Measurements from ENCODE around the gene CASTOR1.
A peak's percentile ranks its signal among the peaks of the same experiment; 100 is the strongest.

- TF ChIP-seq POLR2AphosphoS5 (IDR thresholded peaks at IDR 0.05; ENCODE audit: insufficient read depth, low read depth, low read length) (peak; percentile 66), JUN (IDR thresholded peaks at IDR 0.05; ENCODE audit: borderline replicate concordance, insufficient read depth, insufficient read length, low read depth) (no peak), CTCF (IDR thresholded peaks at IDR 0.05; ENCODE audit: extremely low read depth in 1 of 2, insufficient read depth in 1 of 2, low read depth in 1 of 2, low read length in 2 of 2) (no peak), POLR2A (IDR thresholded peaks at IDR 0.05; ENCODE audit: low read depth, low read length) (peak; percentile 60), FOS (IDR thresholded peaks at IDR 0.05; ENCODE audit: borderline replicate concordance, insufficient read depth, low read length) (no peak), EZH2 (IDR thresholded peaks at IDR 0.05; ENCODE audit: borderline replicate concordance, low read depth, low read length, severe bottlenecking) (no peak), MYC (IDR thresholded peaks at IDR 0.05; ENCODE audit: low read depth, low read length) (no peak), MAX (IDR thresholded peaks at IDR 0.05; ENCODE audit: insufficient read depth, insufficient read length) (no peak), GATA2 (IDR thresholded peaks at IDR 0.05; ENCODE audit: insufficient read depth, insufficient read length, low read depth, low read length) (no peak)
These were observed at the start of gene CASTOR1 for GRCh38 chr22:30289141-30289979.

Data from endothelial cell of umbilical vein (primary cell).